GM18861 (cell line): ENCODE results near the gene GNAS.
"Not testable (repeated sequence)": the region's sequence is repeated elsewhere in the genome, so short reads cannot be mapped to it uniquely, and the experiment has no call there.

Source experiments
- ATAC-seq: cut with Tn5 transposase; IDR thresholded peaks from one replicate; pipeline ENCODE4 v1.9.1; 2021; ENCODE audit not compliant: unreplicated experiment

The GNAS gene

DNA sequence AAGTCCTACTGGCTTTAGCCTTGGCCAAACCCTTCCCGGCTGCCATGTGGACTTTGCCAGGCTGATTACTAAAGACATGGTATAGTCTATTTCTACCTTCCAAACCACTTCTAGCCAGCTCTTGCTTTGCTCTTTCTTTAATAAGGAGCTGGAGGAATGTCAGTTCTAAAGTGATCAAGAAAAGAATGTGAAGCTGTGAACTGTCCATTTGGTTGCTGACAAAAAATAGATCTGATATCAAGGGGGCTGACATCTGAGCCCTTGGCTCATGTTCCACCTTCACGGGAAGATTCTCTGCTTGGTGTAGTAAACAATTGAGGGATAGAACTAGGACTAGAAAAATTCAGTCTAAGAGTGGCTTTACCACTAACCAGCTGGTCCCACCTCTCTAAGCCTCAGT is 24.4 kb upstream of the GNAS start:
- ATAC-seq, result no peak

- not testable (repeated sequence) for ATAC-seq
Observed at GRCh38 chr20:58828804-58829203, 23.7 kb upstream of the GNAS start.

- no peak for ATAC-seq
Observed at GRCh38 chr20:58829531-58829941, 23.0 kb upstream of the GNAS start.

- no peak for ATAC-seq
Observed at GRCh38 chr20:58832457-58832856, 20.1 kb upstream of the GNAS start.

GRCh38 chr20:58833921-58834320 is 18.6 kb upstream of the GNAS start:
- no peak for ATAC-seq

- ATAC-seq, result no peak
Observed at GRCh38 chr20:58835231-58835630, 17.3 kb upstream of the GNAS start.

GRCh38 chr20:58836616-58837204 is 15.8 kb upstream of the GNAS start:
- no peak for ATAC-seq

DNA sequence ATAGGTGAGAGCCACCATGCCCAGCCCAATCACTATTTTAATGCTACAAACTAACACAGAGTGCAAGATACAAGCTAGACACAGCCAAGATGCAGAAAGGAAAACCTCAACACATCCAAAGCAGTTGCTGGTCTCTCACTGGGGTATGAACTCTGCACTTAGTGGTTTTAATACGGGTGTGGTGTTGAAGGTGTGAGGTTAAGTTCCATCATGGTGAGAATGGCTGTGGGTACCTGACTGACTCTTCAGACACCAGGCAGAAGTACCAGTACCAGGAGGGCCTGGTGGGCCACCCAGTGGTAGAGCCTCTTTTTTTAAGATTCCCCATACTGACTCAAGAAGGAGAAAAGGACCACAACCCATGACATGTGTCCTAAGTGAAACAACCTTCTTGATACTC is 14.8 kb upstream of the GNAS start:
- no peak for ATAC-seq

DNA sequence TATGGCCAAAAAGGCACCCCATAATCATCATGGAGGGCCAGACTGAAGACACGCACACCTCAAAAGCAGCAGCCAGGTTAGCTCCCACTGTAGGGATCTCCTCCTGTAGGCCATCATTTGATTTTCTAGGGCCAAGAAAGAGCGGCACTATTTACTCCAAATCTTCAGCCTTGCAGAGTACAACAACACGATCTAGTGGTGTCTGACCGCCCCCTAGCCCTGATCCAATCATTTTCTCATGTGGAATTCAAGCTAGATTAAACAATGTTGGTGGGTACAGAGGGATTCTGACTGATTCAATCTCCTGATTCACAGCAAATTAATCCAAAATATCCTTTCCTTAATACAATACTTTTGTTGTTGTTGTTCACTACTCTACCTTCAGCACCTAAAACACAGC is 14.3 kb upstream of the GNAS start:
- no peak for ATAC-seq

GRCh38 chr20:58839474-58839874 is 13.0 kb upstream of the GNAS start:
- no peak for ATAC-seq

DNA sequence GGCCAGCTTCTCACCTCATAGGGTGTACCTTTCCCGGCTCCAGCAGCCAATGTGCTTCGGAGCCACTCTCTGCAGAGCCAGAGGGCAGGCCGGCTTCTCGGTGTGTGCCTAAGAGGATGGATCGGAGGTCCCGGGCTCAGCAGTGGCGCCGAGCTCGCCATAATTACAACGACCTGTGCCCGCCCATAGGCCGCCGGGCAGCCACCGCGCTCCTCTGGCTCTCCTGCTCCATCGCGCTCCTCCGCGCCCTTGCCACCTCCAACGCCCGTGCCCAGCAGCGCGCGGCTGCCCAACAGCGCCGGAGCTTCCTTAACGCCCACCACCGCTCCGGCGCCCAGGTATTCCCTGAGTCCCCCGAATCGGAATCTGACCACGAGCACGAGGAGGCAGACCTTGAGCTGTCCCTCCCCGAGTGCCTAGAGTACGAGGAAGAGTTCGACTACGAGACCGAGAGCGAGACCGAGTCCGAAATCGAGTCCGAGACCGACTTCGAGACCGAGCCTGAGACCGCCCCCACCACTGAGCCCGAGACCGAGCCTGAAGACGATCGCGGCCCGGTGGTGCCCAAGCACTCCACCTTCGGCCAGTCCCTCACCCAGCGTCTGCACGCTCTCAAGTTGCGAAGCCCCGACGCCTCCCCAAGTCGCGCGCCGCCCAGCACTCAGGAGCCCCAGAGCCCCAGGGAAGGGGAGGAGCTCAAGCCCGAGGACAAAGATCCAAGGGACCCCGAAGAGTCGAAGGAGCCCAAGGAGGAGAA is 12.3 kb upstream of the GNAS start:
- no peak for ATAC-seq

DNA sequence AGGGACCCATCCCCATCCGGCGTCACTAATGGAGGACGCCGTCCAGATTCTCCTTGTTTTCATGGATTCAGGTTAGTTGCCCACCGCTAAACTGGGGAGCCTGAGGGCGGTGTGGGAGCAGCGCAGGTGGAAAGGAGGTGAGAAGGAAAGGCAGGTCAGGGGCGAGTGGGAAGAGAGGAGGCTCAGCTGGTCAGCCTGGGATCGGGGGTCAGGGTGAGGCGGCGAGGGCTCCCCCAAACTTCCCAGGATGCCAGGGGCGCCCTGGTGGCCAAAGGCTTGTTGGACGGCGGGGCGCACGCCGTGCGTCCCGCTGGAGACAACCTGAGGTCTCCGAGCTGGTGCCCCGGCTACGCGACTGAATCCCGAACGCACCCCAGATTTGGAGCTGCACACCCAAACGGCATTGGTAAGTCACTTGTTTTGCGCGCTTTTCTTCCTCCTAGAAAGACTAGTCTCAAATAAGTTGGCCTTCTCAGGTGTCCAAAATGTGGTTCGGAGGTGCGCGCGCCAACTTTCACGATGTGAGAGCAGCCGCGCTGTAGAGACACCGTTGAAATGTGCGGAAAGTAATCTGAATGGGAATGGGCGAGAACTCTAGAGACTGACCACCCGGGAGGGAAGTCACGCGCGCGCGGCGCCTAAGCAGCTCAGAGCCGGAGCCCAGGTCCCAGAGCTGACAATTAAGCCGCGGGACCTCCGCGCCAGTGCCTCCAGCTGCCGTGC is 11.5 kb upstream of the GNAS start:
- ATAC-seq, result no peak

DNA sequence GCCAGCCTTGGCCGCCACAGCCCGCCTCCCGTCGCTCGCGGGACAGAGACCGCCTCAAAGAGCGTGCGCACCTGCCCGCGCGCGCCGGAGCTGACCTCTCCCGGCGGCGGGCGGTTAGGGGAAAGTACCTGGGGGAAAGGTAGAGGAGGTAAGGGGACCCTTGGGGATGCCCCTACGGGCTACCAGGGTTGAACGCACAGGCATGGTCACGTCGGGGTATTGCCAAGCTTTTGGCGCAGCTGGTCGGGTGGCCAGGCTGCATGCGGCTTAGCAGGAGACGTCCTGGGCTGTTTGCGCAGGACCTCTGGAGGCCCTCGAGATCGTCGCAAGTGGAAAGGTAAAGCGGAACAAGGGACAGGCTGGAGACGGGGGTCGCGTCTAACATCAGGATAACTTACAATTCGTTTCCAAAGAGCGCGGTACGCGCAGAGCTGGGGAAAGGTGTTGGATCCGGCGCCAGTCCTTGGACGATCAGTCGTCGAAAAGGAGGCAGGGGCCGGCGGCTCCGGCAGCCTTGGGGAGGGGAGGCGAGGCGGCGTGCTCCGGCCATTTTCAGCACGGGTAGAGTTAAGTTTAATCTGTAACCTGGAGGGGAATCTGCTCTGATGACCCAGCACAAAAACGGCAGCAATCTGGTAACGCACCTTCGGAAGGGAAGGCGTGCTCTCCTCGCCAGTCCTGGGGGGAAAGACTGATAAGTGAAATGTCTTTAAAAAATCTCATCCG is 10.8 kb upstream of the GNAS start:
- ATAC-seq, result no peak

DNA sequence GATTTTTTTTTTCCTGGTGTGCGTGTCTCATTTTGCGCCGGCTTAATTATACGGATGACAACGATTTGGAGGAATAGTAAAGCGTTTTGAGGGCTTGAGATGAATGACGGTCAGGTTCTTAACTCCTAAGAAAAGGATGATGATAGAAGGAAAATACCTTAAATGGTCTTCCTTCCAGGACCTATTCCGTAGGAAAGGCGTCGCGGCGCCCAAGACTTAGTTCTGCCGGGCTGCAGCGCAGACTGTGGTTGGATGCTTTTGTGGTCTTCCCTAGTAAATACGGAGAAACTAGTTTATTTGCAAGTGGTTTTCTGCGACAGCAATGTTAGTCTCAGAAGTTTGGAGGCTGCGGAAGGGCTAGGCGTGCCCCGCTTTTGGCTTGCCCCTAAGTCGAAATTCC is 10.2 kb upstream of the GNAS start:
- no peak for ATAC-seq

DNA sequence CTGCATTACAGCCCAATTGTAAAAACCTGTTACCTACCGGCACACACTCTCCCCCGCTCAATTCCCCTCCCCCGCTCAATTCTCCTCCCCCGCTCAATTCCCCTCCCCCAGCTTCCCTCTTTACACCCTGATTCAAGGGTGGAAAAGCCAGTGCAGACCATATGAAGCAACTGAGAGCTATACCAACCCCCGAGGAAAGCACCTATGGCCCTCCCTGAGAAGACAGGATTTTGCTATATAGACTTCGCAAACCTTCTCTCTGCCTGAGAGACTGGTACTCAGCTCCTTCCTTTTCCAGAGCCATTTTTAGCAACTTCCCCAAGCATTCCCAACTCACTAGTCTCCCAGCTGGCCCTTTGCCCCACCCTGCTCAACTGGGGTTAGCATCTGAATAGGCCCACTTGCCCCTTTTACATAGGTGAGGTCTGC is 9.4 kb upstream of the GNAS start:
- ATAC-seq, result no peak

DNA sequence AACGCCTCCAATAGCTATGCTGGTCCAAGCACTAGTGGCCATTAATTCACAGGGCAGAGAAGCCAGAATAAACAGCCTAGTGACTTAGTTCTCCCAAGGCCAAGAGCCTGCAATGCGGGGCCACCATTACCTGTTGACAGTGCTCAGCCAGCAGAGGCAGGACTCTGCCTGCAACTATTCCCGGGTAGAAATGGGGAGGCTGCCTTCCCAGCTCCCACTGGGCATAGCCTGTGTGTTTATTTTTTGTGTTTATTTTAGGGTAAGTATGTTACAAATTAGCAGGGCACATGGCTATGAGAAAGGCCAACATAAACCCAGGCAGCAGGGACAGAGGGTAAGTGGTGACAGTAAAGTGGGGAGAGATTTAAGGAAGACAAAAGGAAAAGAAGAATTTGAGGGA is 6.8 kb upstream of the GNAS start:
- no peak for ATAC-seq

DNA sequence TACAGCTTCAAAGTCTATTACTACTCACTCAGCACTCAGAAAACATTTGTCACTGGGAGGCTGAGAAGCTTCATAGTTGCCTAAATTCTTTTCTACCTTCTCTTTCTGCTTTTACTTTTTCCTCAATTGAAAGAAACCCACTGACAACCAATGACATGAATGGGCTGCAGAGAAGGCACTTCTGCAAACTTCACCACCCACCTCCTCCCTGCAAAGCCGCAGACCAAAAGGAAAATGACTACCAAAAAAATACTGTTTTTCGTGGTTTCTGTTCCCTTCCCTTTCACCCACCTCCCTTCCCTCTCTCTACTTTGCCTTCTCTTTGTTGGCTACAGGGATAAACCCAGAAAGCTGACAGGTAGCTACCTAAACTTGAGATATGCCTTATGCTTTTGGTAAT is 5.1 kb upstream of the GNAS start:
- ATAC-seq, result no peak

- no peak for ATAC-seq
Observed at GRCh38 chr20:58850693-58851174, 1.8 kb upstream of the GNAS start, which contains the start of gene GNAS-AS1. TSS of gene GNAS-AS1 (minus strand) at chr20:58850902.

DNA sequence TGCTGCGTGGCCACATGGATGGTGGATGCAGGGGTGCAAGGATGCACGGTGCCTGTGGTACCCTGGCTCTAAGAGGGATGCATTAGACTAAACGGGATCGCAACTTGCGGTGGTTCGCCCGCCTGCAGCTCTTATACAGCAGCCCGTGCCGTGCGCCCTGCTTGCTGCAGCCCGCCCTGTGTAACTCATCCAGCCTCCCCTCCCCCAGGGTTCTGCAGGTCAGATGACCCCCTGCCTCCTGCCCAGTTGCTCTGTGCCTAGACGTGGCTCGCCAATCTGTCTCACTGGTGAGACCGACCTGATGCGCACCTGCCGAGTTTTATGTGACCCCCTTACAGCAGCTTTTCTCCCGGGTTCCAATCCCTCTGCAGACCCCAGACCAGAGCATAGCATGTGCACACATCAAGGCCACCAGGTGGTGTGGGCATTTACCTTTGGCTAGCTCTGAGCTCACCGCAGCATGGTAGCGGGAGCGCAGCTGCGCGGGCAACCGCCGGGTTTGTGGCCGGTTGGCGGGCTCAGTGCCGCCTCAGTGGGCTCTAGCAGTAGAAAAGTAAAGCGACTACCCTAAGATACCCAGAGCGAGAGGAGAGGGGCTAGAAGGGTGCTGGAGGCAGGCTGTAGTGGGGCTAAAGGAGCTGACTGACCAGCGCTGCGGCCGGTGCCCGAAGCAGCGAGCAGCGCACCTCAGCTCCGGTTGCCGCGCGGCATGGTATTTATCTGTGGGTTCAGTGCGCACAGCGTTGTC is 1.1 kb upstream of the GNAS start:
- no peak for ATAC-seq

- ATAC-seq, result no peak
Observed at GRCh38 chr20:58851969-58852458, 502 bp upstream of the GNAS start.
